ENCODE measurements around the gene LKAAEAR1.

Gene LKAAEAR1

GRCh38 chr20:64106981-64107735, 23.0 kb upstream of the LKAAEAR1 start, which contains the start of gene NPBWR2:
Gene NPBWR2, minus strand, starts transcription at chr20:64107565. Its CDS starts 734 bp downstream, at chr20:64106831.
- DNase-seq (ENCODE audit: extremely low spot score): peak; percentile 69
- ChIA-PET POLR2A (no interaction called here), CTCF (interaction anchor here (2.1 kb wide), 1 partner anchor 13 kb away, joined by 15 read pairs; no protein-coding TSS in a partner anchor)
- no peak for TF ChIP-seq CTCF (IDR thresholded peaks at IDR 0.05; ENCODE audit: control extremely low read depth, extremely low read depth, low read depth, missing control alignments)

GRCh38 chr20:64106435-64106961, 22.3 kb upstream of the LKAAEAR1 start:
- ChIA-PET CTCF (interaction anchor here (2.1 kb wide), 1 partner anchor 14 kb away, joined by 15 read pairs; no protein-coding TSS in a partner anchor), POLR2A (no interaction called here)
- DNase-seq (ENCODE audit: extremely low spot score): no peak
- TF ChIP-seq CTCF (IDR thresholded peaks at IDR 0.05; ENCODE audit: control extremely low read depth, extremely low read depth, low read depth, missing control alignments): no peak

DNA sequence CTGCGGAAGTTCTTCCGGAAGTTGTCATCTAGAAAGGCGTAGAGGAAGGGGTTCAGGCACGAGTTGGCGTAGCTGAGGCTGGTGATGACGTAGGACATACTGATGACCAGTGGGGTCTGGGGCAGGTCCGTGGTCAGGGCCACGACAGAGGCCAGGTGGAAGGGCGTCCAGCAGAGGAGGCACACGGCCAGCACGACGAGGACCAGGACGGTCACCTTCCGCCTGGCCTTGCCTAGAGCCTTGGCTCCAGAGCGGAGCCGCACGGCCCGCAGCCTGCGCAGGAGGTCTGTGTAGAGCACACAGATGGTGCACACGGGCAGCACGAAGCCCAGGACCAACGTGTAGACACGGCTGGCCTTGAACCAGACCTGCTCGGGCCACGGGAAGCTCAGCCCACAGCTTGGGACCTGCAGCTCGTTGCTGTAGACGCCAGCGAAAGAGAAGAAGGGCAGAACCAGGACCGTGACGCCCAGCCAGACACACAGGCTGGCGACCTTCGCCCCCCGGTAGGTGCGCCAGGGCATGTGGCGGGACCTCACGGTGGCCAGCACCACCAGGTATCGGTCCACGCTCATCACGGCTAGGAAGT, 21.7 kb upstream of the LKAAEAR1 start:
- no peak for DNase-seq (ENCODE audit: extremely low spot score)
- CTCF ChIA-PET: no interaction called here
- TF ChIP-seq CTCF (IDR thresholded peaks at IDR 0.05; ENCODE audit: control extremely low read depth, extremely low read depth, low read depth, missing control alignments): no peak
- POLR2A ChIA-PET: no interaction called here

GRCh38 chr20:64104667-64105451, 20.7 kb upstream of the LKAAEAR1 start:
- ChIA-PET POLR2A (no interaction called here), CTCF (no interaction called here)
- no peak for TF ChIP-seq CTCF (IDR thresholded peaks at IDR 0.05; ENCODE audit: control extremely low read depth, extremely low read depth, low read depth, missing control alignments)
- no peak for DNase-seq (ENCODE audit: extremely low spot score)

- TF ChIP-seq CTCF (IDR thresholded peaks at IDR 0.05; ENCODE audit: control extremely low read depth, extremely low read depth, low read depth, missing control alignments): no peak
- DNase-seq (ENCODE audit: extremely low spot score): no peak
- POLR2A ChIA-PET: no interaction called here
- CTCF ChIA-PET: interaction anchor here (6.0 kb wide), 1 partner anchor 14 kb away, joined by 64 read pairs; no protein-coding TSS in a partner anchor
These were observed 19.9 kb upstream of the LKAAEAR1 start for GRCh38 chr20:64103871-64104666.

Measured in GM10248 (cell line).